Uterus (tissue), 2 donors: Measurements from ENCODE around the gene PID1.

Source experiments
- POLR2A ChIP-seq, 2 donors: fragments of 450-650 bp; IDR thresholded peaks; one replicate each; pipeline ENCODE4 v1.6.1; 2016; ENCODE audit warnings: antibody characterized with exemption in 2 of 2, mild to moderate bottlenecking in 1 of 2, moderate library complexity in 1 of 2
- TF ChIP-seq, protein P1 (sequence below), 4 experiments: fragments of 200-600 bp in 2 of 4; fragments of 450-650 bp in 2 of 4; sonication (generic) in 2 of 4; IDR thresholded peaks; one replicate each; pipeline ENCODE4 v1.5.1; 2016 to 2019; ENCODE audit warnings: antibody characterized with exemption in 4 of 4, mild to moderate bottlenecking in 2 of 4, moderate library complexity in 1 of 4

DNA sequence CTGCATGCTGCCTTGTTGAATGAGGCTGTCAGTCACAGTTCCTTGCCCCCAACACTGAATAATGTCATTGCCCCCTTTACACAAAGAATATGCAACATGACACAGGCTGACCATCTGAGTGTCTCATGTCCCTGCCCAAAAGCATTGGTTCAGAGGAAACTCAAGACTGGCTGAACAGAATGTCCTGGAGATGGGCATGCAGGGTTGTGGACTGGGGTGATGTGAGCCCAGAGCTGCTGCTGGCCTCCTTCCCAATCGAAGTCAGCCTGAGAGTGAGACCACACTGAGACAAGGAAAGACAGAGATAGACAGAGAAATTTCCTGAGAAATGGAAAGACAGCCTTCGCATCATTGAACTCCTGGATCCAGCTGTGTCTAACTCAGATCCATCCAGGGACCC lies 110.1 kb downstream of the PID1 start:
- TF ChIP-seq, protein P1, sequence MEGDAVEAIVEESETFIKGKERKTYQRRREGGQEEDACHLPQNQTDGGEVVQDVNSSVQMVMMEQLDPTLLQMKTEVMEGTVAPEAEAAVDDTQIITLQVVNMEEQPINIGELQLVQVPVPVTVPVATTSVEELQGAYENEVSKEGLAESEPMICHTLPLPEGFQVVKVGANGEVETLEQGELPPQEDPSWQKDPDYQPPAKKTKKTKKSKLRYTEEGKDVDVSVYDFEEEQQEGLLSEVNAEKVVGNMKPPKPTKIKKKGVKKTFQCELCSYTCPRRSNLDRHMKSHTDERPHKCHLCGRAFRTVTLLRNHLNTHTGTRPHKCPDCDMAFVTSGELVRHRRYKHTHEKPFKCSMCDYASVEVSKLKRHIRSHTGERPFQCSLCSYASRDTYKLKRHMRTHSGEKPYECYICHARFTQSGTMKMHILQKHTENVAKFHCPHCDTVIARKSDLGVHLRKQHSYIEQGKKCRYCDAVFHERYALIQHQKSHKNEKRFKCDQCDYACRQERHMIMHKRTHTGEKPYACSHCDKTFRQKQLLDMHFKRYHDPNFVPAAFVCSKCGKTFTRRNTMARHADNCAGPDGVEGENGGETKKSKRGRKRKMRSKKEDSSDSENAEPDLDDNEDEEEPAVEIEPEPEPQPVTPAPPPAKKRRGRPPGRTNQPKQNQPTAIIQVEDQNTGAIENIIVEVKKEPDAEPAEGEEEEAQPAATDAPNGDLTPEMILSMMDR (IDR thresholded peaks at IDR 0.05), result no peak
- no peak for TF ChIP-seq POLR2A (IDR thresholded peaks at IDR 0.05)
